Measurements from ENCODE around the gene CEACAM21.
A peak's percentile ranks its signal among the peaks of the same experiment; 100 is the strongest.

CEACAM21 gene

GRCh38 chr19:41624937-41625336 is 49.0 kb downstream of the CEACAM21 start:
- H3K27ac Mint-ChIP-seq: no peak overlapping the region
- peaks cover 55 to 73% of the 10 kb centered on the region in 2 donors for H3K27me3 Mint-ChIP-seq
- H3K4me3 Mint-ChIP-seq: no peak overlapping the region
- H3K9me3 Mint-ChIP-seq: peaks cover under 1 to 1% of the 10 kb centered on the region in 2 donors
- peaks cover 0 to under 1% of the 10 kb centered on the region in 2 donors for H3K36me3 Mint-ChIP-seq
- DNase-seq (no peak), ATAC-seq (replicated peaks) (no peak)
- H3K4me1 Mint-ChIP-seq: peaks cover 0 to 7% of the 10 kb centered on the region in 2 donors

DNA sequence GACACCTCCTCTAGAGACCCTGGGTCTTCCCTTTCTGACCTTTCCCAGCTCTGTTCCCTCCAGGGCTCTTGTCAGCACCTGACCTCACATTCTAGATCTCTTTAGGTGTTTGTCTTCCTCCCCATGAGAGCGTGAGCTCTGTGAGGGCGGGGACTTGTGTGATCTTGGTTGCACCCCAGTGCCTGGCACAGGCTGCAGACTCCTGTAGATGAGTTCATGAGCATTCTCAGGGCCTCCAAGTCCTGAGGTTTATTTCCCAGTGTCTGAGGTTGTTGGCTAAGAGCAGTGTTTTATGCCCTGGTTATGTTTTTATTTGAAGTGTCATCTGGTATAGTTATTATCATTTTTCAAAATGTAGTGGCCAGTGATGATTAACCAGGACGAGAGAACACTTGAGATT is 50.3 kb downstream of the CEACAM21 start:
- peaks cover 0 to 7% of the 10 kb centered on the region in 2 donors for H3K4me1 Mint-ChIP-seq
- DNase-seq (no peak), ATAC-seq (replicated peaks) (no peak)
- H3K4me3 Mint-ChIP-seq: no peak overlapping the region
- H3K36me3 Mint-ChIP-seq: peaks cover 0 to 3% of the 10 kb centered on the region in 2 donors
- peaks cover 4 to 8% of the 10 kb centered on the region in 2 donors for H3K9me3 Mint-ChIP-seq
- H3K27me3 Mint-ChIP-seq: peaks cover 53 to 66% of the 10 kb centered on the region in 2 donors
- no peak overlapping the region for H3K27ac Mint-ChIP-seq

GRCh38 chr19:41626877-41627276 is 50.9 kb downstream of the CEACAM21 start, which contains the start of gene CEACAM4:
Gene CEACAM4 (minus strand): TSS chr19:41627074. CDS start chr19:41626963, 111 bp downstream.
- Mint-ChIP-seq H3K27me3 (peaks cover 54 to 60% of the 10 kb centered on the region in 2 donors), H3K4me1 (peaks cover 0 to 7% of the 10 kb centered on the region in 2 donors), H3K36me3 (peaks cover 0 to 3% of the 10 kb centered on the region in 2 donors), H3K27ac (no peak within 1 kb of the TSS), H3K9me3 (peaks cover 4 to 10% of the 10 kb centered on the region in 2 donors), H3K4me3 (no peak within 1 kb of the TSS)
- ATAC-seq (replicated peaks) (peak; percentile 45 to 46), DNase-seq (no peak)

- no peak for ATAC-seq (replicated peaks)
- no peak overlapping the region for H3K4me3 Mint-ChIP-seq
- peaks cover 4 to 11% of the 10 kb centered on the region in 2 donors for H3K9me3 Mint-ChIP-seq
- H3K4me1 Mint-ChIP-seq: peaks cover 0 to 7% of the 10 kb centered on the region in 2 donors
- peaks cover 53 to 54% of the 10 kb centered on the region in 2 donors for H3K27me3 Mint-ChIP-seq
- H3K36me3 Mint-ChIP-seq: peaks cover 0 to 3% of the 10 kb centered on the region in 2 donors
- no peak overlapping the region for H3K27ac Mint-ChIP-seq
- DNase-seq: no peak
Measured at GRCh38 chr19:41627966-41628675, 52.2 kb downstream of the CEACAM21 start.
